Measurements from ENCODE around the gene PLEKHA8.

Gene PLEKHA8

GRCh38 chr7:30162133-30162532 is 133.9 kb downstream of the PLEKHA8 start:
- TF ChIP-seq EP300 (IDR thresholded peaks at IDR 0.05; ENCODE audit: borderline replicate concordance) (no peak), REST (IDR thresholded peaks at IDR 0.05; ENCODE audit: low read depth) (no peak), CEBPB (IDR thresholded peaks at IDR 0.05) (no peak), RAD21 (IDR thresholded peaks at IDR 0.05; ENCODE audit: low read depth) (no peak), FOXM1 (IDR thresholded peaks at IDR 0.05; ENCODE audit: borderline replicate concordance, low read depth) (no peak), USF1 (IDR thresholded peaks at IDR 0.05) (no peak), TAF1 (IDR thresholded peaks at IDR 0.05; ENCODE audit: low read depth) (no peak), CREB1 (IDR thresholded peaks at IDR 0.05; ENCODE audit: low read depth) (no peak), MAX (IDR thresholded peaks at IDR 0.05) (no peak), EGR1 (IDR thresholded peaks at IDR 0.05) (no peak), NFIC (IDR thresholded peaks at IDR 0.05) (no peak), TCF12 (IDR thresholded peaks at IDR 0.05; ENCODE audit: low read depth) (no peak), ZBTB7A (IDR thresholded peaks at IDR 0.05; ENCODE audit: low read depth) (no peak), TEAD4 (IDR thresholded peaks at IDR 0.05) (no peak), YY1 (IDR thresholded peaks at IDR 0.05; ENCODE audit: low read depth) (no peak)

GRCh38 chr7:30162622-30163124 is 134.5 kb downstream of the PLEKHA8 start:
- no peak for TF ChIP-seq TCF12 (IDR thresholded peaks at IDR 0.05; ENCODE audit: low read depth)
- no peak for TF ChIP-seq YY1 (IDR thresholded peaks at IDR 0.05; ENCODE audit: low read depth)
- no peak for TF ChIP-seq FOXM1 (IDR thresholded peaks at IDR 0.05; ENCODE audit: borderline replicate concordance, low read depth)
- no peak for TF ChIP-seq CREB1 (IDR thresholded peaks at IDR 0.05; ENCODE audit: low read depth)
- TF ChIP-seq USF1 (IDR thresholded peaks at IDR 0.05) = no peak
- TF ChIP-seq CEBPB (IDR thresholded peaks at IDR 0.05) = no peak
- no peak for TF ChIP-seq NFIC (IDR thresholded peaks at IDR 0.05)
- TF ChIP-seq RAD21 (IDR thresholded peaks at IDR 0.05; ENCODE audit: low read depth) = no peak
- no peak for TF ChIP-seq TEAD4 (IDR thresholded peaks at IDR 0.05)
- no peak for TF ChIP-seq MAX (IDR thresholded peaks at IDR 0.05)
- no peak for TF ChIP-seq REST (IDR thresholded peaks at IDR 0.05; ENCODE audit: low read depth)
- no peak for TF ChIP-seq EGR1 (IDR thresholded peaks at IDR 0.05)
- TF ChIP-seq ZBTB7A (IDR thresholded peaks at IDR 0.05; ENCODE audit: low read depth) = no peak
- TF ChIP-seq TAF1 (IDR thresholded peaks at IDR 0.05; ENCODE audit: low read depth) = no peak
- TF ChIP-seq EP300 (IDR thresholded peaks at IDR 0.05; ENCODE audit: borderline replicate concordance) = no peak

GRCh38 chr7:30163231-30163894 is 135.2 kb downstream of the PLEKHA8 start:
- TF ChIP-seq TCF12 (IDR thresholded peaks at IDR 0.05; ENCODE audit: low read depth) = no peak
- no peak for TF ChIP-seq RAD21 (IDR thresholded peaks at IDR 0.05; ENCODE audit: low read depth)
- TF ChIP-seq EP300 (IDR thresholded peaks at IDR 0.05; ENCODE audit: borderline replicate concordance) = no peak
- TF ChIP-seq CREB1 (IDR thresholded peaks at IDR 0.05; ENCODE audit: low read depth) = no peak
- no peak for TF ChIP-seq REST (IDR thresholded peaks at IDR 0.05; ENCODE audit: low read depth)
- no peak for TF ChIP-seq MAX (IDR thresholded peaks at IDR 0.05)
- no peak for TF ChIP-seq EGR1 (IDR thresholded peaks at IDR 0.05)
- no peak for TF ChIP-seq TAF1 (IDR thresholded peaks at IDR 0.05; ENCODE audit: low read depth)
- TF ChIP-seq CEBPB (IDR thresholded peaks at IDR 0.05) = no peak
- TF ChIP-seq YY1 (IDR thresholded peaks at IDR 0.05; ENCODE audit: low read depth) = no peak
- TF ChIP-seq USF1 (IDR thresholded peaks at IDR 0.05) = no peak
- no peak for TF ChIP-seq TEAD4 (IDR thresholded peaks at IDR 0.05)
- TF ChIP-seq ZBTB7A (IDR thresholded peaks at IDR 0.05; ENCODE audit: low read depth) = no peak
- TF ChIP-seq NFIC (IDR thresholded peaks at IDR 0.05) = no peak
- TF ChIP-seq FOXM1 (IDR thresholded peaks at IDR 0.05; ENCODE audit: borderline replicate concordance, low read depth) = no peak

Data from Ishikawa (cell line).